GM12874 (cell line): Measurements from ENCODE around the gene USO1.

ENCODE experiments used
- TF ChIP-seq, protein P1 (sequence below): IDR thresholded peaks from 2 replicates; pipeline ENCODE4 v1.5.1; 2011; ENCODE audit warnings: low read depth, mild to moderate bottlenecking, control low read depth, low read length, moderate library complexity; ENCODE audit not compliant: insufficient read depth

USO1 gene

DNA sequence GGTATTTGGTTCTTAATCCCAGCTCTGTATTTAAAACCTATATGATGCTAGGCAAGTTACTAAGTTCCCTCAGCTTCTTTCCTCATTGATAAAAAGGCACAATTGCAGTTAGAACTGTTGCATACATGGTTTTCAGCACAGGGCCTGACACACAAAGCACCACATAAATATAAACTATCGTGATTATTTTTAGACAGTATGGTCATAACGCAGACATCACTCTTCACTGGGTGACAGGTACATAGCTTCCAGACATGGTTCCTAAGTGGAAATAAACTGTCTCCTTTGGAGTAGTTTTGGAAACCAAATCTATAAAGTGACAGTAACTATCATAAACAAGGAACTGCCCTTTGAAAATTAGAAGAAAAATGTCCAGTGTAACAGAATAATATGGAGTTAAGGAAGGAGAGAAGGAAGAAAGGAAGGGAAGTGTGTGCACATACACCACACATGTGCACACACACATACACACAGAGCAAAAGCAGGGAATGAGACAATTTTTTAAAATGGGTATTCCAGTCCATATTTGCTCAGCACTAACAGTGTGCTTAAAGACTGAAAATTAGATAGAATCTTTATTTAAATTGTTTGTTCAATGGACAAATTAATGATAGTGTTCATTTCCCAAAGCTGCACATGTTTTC is 38.7 kb upstream of the USO1 start:
- TF ChIP-seq, protein P1, sequence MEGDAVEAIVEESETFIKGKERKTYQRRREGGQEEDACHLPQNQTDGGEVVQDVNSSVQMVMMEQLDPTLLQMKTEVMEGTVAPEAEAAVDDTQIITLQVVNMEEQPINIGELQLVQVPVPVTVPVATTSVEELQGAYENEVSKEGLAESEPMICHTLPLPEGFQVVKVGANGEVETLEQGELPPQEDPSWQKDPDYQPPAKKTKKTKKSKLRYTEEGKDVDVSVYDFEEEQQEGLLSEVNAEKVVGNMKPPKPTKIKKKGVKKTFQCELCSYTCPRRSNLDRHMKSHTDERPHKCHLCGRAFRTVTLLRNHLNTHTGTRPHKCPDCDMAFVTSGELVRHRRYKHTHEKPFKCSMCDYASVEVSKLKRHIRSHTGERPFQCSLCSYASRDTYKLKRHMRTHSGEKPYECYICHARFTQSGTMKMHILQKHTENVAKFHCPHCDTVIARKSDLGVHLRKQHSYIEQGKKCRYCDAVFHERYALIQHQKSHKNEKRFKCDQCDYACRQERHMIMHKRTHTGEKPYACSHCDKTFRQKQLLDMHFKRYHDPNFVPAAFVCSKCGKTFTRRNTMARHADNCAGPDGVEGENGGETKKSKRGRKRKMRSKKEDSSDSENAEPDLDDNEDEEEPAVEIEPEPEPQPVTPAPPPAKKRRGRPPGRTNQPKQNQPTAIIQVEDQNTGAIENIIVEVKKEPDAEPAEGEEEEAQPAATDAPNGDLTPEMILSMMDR, result no peak

DNA sequence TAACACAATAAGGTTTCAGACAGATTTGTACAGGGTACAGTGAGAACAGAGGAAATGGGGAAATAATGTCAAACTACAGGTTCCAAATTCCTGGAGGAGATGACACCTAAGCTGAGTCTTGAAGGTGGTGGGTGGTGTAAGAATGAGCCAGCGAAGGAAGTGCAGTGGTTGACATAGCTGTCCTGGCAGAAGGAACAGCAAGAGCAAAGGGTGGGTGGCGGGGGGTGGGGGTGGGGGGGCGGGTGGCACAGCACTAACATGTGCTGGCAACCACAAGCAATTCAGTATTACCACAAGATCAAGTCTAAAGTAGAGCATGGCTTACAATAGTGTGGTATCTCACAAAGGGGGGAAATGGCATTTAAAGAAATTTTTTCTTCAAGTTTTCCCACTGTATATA is 38.0 kb upstream of the USO1 start:
- TF ChIP-seq, protein P1, result no peak

DNA sequence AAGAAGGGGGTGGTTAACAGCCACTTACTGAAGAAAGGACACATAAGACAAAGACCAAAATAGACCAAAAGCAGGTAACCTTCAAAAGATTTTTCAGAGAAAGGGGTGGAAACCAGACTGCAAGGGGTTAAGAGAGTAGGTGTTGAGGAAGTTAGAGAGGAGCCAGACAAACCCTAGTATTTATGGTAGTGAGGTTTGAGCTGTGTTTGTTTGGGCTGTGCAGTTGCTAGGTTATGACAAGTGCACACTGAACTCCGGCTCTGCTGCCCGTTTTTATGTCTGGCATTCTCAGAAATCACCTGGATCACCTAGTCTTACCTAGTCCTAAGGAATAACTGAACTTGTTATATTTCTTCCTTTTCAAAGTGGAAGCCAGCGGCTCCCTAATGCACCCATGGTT is 28.3 kb upstream of the USO1 start:
- TF ChIP-seq, protein P1, result no peak

DNA sequence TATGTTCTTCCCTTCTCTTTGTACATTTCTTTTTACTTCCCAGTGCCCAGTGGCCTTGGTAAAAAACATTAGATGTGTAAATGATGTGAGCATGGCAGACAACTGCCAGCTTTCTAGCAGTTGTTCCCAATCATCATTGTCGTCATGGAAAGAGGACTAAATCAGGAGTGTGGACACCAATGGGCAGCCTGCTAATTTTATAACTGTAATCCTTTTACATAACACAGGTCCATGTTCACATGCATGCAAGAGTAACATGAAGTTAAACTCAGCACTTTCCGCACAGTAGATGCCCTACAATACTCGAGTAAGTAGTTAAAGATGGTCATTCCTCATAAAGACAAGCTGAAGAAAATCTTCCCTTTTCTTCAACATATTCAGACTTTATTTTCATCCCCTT is 27.8 kb upstream of the USO1 start:
- TF ChIP-seq, protein P1, result no peak

DNA sequence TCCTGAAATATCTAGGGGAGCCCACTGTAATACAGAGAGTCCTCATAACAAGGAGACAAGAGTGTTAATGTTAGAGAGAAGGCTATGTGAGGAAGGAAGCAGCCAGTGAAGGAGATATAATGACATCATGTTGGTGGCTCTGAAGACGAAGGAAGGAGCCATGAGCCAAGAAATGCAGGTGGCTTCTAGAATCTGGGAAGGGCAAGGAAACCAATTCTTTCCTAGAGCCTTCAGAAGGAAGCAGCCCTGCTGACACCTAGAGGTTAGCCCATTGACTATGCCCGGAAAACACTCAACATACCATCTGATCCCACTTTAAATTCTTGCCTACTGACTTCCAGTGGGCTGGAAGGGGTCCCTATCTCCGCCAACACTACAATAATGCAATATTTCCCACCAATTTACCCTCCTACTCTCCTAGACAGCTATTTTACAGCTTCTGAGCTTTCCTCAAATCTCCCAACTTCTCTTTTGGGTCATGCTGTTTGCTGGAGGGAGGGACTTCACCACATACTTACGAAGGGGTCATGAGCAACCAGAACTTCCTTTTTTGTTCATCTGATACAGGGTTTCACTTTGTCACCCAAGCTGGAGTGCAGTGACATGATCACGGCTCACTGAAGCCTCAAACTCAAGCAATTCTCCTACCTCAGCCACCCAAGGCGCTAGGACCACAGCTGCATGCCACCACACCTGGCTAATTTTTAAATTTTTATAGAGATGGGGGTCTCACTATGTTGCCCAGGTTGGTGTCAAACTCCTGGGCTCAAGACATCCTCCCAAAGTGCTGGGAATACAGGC is 26.0 kb upstream of the USO1 start:
- TF ChIP-seq, protein P1, result no peak

DNA sequence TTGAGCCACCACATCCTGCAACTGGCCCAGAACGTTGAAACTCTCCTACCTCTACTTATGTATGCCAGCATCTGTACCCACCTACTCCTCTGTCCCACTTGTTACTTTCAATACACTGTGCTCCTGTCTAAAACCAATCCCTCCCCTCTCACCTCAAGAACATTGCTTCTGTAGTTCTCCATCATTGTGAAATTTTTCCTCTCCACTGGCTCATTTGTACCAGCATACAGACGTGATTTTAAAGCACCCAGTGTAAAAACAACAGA is 25.5 kb upstream of the USO1 start:
- TF ChIP-seq, protein P1, result no peak

DNA sequence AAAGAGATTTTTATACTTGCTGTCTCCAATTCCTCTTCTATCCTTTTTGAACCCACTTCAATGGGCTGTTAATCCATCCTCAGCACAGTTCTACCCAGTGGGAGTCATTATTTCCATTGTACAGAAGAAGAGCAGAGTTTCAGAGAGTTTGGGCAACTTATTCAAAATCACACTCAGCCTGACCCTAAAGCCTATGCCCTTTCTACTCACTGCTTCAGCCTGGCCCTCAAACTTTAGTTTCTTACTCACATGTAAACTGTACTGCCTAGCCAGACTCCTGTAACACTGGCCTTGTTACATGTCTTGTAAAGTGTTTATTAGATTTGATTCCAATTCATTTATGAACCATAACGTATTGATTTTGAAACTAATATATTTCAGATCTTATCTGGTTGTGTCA is 25.1 kb upstream of the USO1 start:
- TF ChIP-seq, protein P1, result no peak
